ENCODE measurements around the gene STRN3. TPM values are rescaled to one million over a fixed set of nuclear protein-coding genes. Genes with fewer than 3 reads are reported as not detected.

Gene STRN3
- total and polyA plus RNA-seq, 4 donors = 6.8 to 47.5 (median 31.2) TPM

GRCh38 chr14:30991408-30991807 lies 34.8 kb downstream of the STRN3 start:
- Histone ChIP-seq H3K9ac (ENCODE audit: low read depth in 1 of 2, low read length in 2 of 2) (no peak overlapping the region), H3K4me3 (ENCODE audit: low read depth in 1 of 3, low read length in 3 of 3) (no peak overlapping the region), H3K27me3 (ENCODE audit: control insufficient read depth in 4 of 4, insufficient read depth in 4 of 4, low read length in 3 of 4) (no peaks in the 10 kb centered on the region), H3K36me3 (ENCODE audit: control insufficient read depth in 4 of 4, insufficient read depth in 3 of 4, low read depth in 1 of 4, low read length in 3 of 4) (no peaks in the 10 kb centered on the region), H3K27ac (ENCODE audit: low read depth in 1 of 2, low read length in 2 of 2) (no peak overlapping the region), H3K4me1 (ENCODE audit: control insufficient read depth in 4 of 4, insufficient read depth in 4 of 4, low read length in 3 of 4) (peaks cover 6 to 38% (median 13%) of the 10 kb centered on the region in 4 donors), H3K9me3 (ENCODE audit: control insufficient read depth in 4 of 4, low read length in 3 of 4) (no peaks in the 10 kb centered on the region)
- TF ChIP-seq SP1 (IDR thresholded peaks at IDR 0.05) (no peak), HNF4A (conservative IDR thresholded peaks at IDR 0.05) (no peak), FOXA1 (IDR thresholded peaks at IDR 0.05) (no peak), JUND (IDR thresholded peaks at IDR 0.05) (no peak), RXRA (IDR thresholded peaks at IDR 0.05) (no peak), NR2F2 (IDR thresholded peaks at IDR 0.05) (no peak), GABPA (IDR thresholded peaks at IDR 0.05 in 1 of 2, conservative IDR thresholded peaks at IDR 0.05 in 1 of 2) (no peak), EGR1 (IDR thresholded peaks at IDR 0.05; ENCODE audit: low read depth in 2 of 2) (no peak), TAF1 (conservative IDR thresholded peaks at IDR 0.05) (no peak), REST (IDR thresholded peaks at IDR 0.05) (no peak), HNF4G (IDR thresholded peaks at IDR 0.05) (no peak), YY1 (IDR thresholded peaks at IDR 0.05) (no peak), RAD21 (IDR thresholded peaks at IDR 0.05) (no peak), CTCF (IDR thresholded peaks at IDR 0.05; ENCODE audit: low read depth, low read length, missing input control) (no peak), ZBTB33 (IDR thresholded peaks at IDR 0.05) (no peak)
- WGBS = 79% methylated on average over 2 of the region's 2 CpGs
- DNase-seq (ENCODE audit: low spot score) = no peak

GRCh38 chr14:30990770-30991169 lies 35.4 kb downstream of the STRN3 start:
- H3K9ac ChIP-seq (ENCODE audit: low read depth in 1 of 2, low read length in 2 of 2) = no peak overlapping the region
- no peak overlapping the region for H3K4me3 ChIP-seq (ENCODE audit: low read depth in 1 of 3, low read length in 3 of 3)
- no peaks in the 10 kb centered on the region for H3K9me3 ChIP-seq (ENCODE audit: control insufficient read depth in 4 of 4, low read length in 3 of 4)
- no peak for DNase-seq (ENCODE audit: low spot score)
- peaks cover 6 to 36% (median 7%) of the 10 kb centered on the region in 4 donors for H3K4me1 ChIP-seq (ENCODE audit: control insufficient read depth in 4 of 4, insufficient read depth in 4 of 4, low read length in 3 of 4)
- TF ChIP-seq HNF4G (IDR thresholded peaks at IDR 0.05) (no peak), HNF4A (conservative IDR thresholded peaks at IDR 0.05) (no peak), REST (IDR thresholded peaks at IDR 0.05) (no peak), SP1 (IDR thresholded peaks at IDR 0.05) (no peak), ZBTB33 (IDR thresholded peaks at IDR 0.05) (no peak), GABPA (IDR thresholded peaks at IDR 0.05 in 1 of 2, conservative IDR thresholded peaks at IDR 0.05 in 1 of 2) (no peak), RAD21 (IDR thresholded peaks at IDR 0.05) (no peak), YY1 (IDR thresholded peaks at IDR 0.05) (no peak), TAF1 (conservative IDR thresholded peaks at IDR 0.05) (no peak)
- no peaks in the 10 kb centered on the region for H3K36me3 ChIP-seq (ENCODE audit: control insufficient read depth in 4 of 4, insufficient read depth in 3 of 4, low read depth in 1 of 4, low read length in 3 of 4)
- no peak overlapping the region for H3K27ac ChIP-seq (ENCODE audit: low read depth in 1 of 2, low read length in 2 of 2)
- H3K27me3 ChIP-seq (ENCODE audit: control insufficient read depth in 4 of 4, insufficient read depth in 4 of 4, low read length in 3 of 4) = no peaks in the 10 kb centered on the region

Data from liver (tissue), 9 donors.